Posterior vena cava (tissue), 2 donors: ENCODE measurements around the gene IRS1. TPM values are rescaled to one million over a fixed set of nuclear protein-coding genes. Genes with fewer than 3 reads are reported as not detected.

Experiments
- DNase-seq: peaks from one replicate; pipeline ENCODE4 v3.0.0-alpha.2; 2020; ENCODE audit warnings: low spot score
- intact Hi-C, 2 donors: fragments of 100-400 bp; cut with DNase I; formaldehyde crosslinking; loops; one replicate each; pipeline versions ENCODE4 v1.14.1 to v1.14.2; 2022 to 2023
- total RNA-seq, 2 donors: library from RNA; stranded (reverse); fragmentation: NEBNext Ultra II Directional; extraction: Animal tissue kit (Norgen Biotek cat#: 25700); gene quantifications; one replicate each; pipeline ENCODE4 v1.2.1, GENCODE V29; 2021
- donor health status: DM: yes; HTN: yes; CAD: no.
- donor health status: DM: yes; HTN: yes; CAD: no.

Gene IRS1
- total RNA-seq, 2 donors from 2014 or later = 10.8 to 12.4 TPM

GRCh38 chr2:226740039-226740648 is 59.5 kb downstream of the IRS1 start:
- intact Hi-C loops = loop anchor here in 1 of 2 donors (10.0 kb wide), 1 partner anchor 55 kb away; the partner anchor contains the start of gene IRS1
- DNase-seq = no peak

DNA sequence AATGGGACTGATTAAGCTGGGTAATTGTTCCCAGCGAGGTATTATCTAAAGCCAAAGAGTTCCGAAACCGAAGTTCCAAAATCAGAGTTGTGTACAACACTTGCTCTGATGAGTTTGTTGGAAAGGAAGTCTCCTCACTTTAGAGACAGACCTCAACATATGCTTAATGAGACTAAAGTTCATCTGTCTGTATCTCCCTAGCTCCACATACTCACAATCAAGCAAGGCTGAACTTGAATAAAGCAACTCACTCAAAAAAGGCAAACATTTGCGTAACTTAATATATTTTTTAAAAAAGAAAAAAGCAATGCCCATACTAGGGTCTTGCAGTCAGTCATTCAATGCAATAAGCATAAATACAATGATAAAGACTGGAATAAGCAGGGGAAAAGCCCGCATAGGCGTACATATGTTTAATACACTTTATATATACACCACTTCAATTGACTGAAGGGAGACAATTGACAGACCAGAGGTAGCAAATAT is 60.0 kb downstream of the IRS1 start:
- no peak for DNase-seq
- intact Hi-C loops = loop anchor here in 1 of 2 donors (10.0 kb wide), 1 partner anchor 55 kb away; the partner anchor contains the start of gene IRS1

- DNase-seq = no peak
- intact Hi-C loops = no loop called here
Measured at GRCh38 chr2:226738821-226739544, 60.6 kb downstream of the IRS1 start.

- intact Hi-C loops = no loop called here
- no peak for DNase-seq
Measured at GRCh38 chr2:226738191-226738820, 61.3 kb downstream of the IRS1 start.

DNA sequence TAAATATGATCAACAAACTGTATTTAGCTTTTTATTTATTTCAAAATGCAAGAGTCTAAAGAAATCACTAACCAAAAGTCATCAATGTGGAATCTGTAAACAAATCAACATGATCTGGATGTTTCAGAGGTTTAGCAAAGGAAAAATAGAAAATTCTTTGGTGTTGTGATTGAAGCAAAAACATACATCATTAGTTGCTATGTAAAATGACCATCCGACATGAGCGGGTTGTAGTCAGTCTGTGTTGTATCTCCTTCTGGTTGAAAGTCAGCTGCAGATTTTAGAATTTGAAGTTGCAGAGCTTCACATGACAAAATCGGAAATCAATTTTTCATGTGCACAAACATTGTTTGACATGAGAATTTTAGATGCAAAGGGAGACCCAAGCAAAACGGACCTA is 63.2 kb downstream of the IRS1 start:
- intact Hi-C loops = no loop called here
- DNase-seq = no peak

DNA sequence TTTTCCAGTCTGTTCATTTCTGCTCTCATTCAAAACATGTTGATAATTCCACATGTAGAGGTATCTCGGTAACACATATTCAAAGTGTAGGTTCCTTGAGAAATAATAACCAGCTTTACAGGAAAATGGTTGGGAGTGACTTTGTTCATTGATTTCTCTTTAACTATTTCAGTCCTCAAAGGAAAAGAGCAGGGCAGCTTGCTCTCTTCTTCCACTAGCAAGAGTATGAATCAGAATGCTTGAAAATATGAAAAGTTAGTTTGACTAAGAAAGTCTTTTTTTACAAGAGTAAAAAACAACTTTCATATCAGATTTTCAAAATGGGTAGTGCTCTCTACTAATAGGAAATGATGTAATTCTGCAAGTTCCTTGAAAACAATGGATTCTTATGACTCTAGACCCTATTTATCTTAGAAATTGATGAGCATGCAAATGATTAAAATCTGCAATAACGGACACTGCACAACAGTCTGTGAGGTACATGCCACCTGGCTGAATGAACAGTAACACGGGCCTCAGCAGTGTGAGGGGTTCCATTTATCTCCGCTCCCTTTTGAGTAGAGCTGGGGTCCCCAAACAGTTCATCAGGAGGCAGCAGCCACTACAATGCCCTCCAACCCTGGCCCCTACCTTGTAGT is 65.6 kb downstream of the IRS1 start:
- no peak for DNase-seq
- intact Hi-C loops = no loop called here

DNA sequence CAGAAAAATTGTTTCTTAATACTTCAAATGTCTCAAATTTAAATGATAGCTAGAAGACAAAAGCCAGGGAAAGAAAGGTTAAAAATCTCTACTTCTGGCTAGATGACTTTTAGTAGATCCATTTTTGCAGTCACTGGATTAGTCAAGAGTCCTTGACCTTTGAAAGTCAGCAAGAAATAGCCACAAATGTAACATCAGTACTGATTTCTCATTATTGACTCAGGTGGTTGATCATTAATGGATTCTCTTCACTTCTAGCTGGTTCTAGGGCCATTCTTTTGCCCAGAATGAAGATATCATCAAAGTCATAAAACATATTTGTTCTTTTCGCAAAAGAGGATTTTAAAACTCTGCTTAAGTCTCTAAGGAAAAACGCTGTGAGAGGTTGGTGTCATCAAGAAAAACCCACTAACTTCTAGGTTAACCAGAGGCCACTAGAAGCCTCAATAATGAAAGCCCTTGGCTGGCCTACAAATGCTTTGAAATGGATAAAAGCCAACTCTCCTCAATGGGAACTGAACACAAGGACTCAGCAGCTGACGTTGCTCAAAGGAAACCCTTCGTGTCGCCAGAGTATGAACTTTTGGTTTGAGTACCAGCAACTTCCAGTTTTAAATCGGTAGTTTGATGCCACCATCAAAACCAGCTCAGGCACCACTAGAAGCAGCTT is 66.3 kb downstream of the IRS1 start:
- intact Hi-C loops = no loop called here
- DNase-seq = no peak

DNA sequence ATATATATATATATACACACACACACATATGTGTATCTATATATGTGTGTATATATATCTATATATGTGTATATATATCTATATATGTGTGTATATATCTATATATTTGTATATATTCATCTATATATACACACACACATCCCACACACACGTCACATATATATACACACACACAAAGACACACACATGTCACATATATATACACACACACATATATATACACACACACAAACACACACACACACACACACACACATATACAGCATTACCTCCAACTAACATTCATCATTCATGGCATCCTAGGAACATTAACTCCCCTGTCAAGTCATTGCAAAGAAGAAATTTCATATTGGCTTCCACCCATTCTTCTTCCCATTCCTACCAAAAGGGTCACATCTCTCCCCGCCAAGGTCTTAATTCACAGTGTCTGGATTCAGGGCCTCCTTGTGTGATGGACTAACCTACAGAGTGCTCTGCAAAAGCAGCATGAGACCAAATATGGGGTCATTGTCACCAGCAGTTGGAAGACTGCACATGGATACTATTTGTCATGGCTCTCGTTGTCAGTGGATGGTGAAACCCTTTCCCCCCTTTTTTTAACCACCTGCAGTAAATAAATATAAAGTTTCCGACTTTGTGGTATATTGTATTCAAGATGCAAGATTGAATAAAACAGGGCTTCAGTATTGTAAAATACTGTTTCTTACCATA is 67.0 kb downstream of the IRS1 start:
- no peak for DNase-seq
- intact Hi-C loops = no loop called here

GRCh38 chr2:226730481-226730880 is 69.1 kb downstream of the IRS1 start:
- intact Hi-C loops = no loop called here
- DNase-seq = no peak

DNA sequence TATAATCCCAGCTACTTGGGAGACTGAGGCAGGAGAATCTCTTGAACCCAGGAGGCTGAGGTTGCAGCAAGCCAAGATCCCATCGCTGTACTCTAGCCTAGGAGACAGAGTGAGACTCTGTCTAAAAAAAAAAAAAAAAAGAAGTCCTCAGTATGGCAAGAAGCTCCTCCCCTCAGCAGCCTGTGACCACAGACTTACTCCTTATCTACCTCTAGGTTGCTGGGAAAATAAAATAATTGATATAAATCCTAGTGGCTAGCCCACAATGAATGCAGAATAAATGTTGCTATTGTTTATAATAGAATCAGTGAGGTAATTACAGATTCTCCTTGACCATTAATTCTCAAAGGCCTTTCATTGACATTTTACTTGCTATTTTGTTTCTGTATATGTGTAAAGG is 70.6 kb downstream of the IRS1 start:
- intact Hi-C loops = loop anchor here in 1 of 2 donors (1.0 kb wide), 1 partner anchor 19 kb away; no protein-coding TSS in a partner anchor
- no peak for DNase-seq

GRCh38 chr2:226727251-226727650 is 72.4 kb downstream of the IRS1 start:
- no peak for DNase-seq
- intact Hi-C loops = no loop called here

- no peak for DNase-seq
- intact Hi-C loops = no loop called here
Measured at GRCh38 chr2:226726546-226726945, 73.1 kb downstream of the IRS1 start.

- intact Hi-C loops = no loop called here
- no peak for DNase-seq
Measured at GRCh38 chr2:226725126-226725860, 74.3 kb downstream of the IRS1 start.

DNA sequence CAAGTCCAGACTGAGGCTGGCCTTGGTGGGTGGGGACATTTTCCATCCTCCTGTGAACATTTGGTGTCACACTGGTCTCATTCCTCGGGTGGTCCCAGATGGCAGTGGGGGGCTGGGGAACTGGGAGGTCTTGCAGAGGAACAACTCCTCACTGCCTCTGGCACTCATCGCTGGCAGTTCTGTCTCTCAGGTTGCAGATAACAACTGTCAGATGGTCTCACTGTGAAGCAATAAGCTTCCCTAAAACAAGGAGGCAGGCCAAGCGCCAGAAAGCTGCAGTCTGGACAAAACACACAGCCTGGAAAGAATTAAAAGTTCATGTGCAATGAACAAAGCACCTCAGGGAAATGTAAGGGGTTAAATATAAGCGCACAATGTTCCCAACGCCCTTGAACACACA is 78.1 kb downstream of the IRS1 start:
- DNase-seq = peak; percentile 75
- intact Hi-C loops = no loop called here

GRCh38 chr2:226720948-226721347 is 78.7 kb downstream of the IRS1 start:
- DNase-seq = no peak
- intact Hi-C loops = no loop called here

GRCh38 chr2:226717719-226718118 is 81.9 kb downstream of the IRS1 start:
- no peak for DNase-seq
- intact Hi-C loops = no loop called here

DNA sequence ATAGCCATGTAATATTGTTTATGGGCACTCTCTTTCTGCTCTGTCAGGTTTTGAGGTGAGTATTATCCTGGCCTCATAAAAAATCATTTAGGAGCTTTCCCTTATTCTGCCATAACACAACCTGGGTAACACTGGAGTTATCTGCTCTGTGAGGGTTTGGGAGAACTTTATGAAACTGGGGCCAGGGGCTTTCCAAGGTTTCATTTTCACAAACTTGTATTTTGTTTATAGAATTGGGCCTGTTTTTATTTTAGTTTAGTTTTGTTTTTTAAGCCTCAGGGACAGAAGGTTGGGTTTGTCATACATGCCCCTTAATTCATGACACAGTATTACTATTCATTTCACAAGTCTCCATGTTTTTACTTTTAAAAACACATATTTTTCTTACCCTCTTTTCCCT is 83.5 kb downstream of the IRS1 start:
- intact Hi-C loops = no loop called here
- no peak for DNase-seq

DNA sequence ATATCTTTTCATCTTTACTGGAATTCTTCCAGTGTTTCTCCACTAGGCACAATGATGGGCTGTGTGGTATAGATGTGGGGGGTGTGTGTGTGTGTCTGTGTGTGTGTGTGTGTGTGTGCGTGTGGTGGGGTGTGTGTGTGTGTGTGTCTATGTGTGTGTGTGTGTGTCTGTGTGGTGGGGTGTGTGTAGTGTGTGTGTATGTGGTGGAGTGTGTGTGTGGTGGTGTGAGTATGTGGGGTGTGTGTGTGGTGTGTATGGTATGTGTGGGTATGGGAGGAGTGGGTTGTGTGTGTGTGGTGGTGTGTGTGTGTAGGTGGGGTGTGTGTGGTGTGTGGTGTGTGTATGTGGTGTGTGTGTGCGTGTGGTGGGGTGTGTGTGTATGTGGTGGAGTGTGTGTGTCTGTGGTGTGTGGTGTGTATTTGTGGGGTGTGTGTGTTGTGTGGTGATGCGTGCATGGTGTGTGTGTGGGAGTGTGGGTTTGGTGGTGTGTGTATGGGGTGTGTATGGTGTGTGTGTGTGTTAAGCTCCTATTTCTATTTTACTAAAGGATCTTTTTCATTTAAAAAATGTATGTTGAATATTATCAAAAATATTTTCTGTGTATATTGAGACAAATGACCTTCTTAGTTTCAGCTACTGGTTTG is 84.2 kb downstream of the IRS1 start:
- DNase-seq = no peak
- intact Hi-C loops = no loop called here
